Measurements from ENCODE around the gene NFKBIE. TPM values are rescaled to one million over a fixed set of nuclear protein-coding genes. Genes with fewer than 3 reads are reported as not detected.

NFKBIE gene
- total RNA-seq, 1 experiment from 2014 or later: 7.4 TPM

DNA sequence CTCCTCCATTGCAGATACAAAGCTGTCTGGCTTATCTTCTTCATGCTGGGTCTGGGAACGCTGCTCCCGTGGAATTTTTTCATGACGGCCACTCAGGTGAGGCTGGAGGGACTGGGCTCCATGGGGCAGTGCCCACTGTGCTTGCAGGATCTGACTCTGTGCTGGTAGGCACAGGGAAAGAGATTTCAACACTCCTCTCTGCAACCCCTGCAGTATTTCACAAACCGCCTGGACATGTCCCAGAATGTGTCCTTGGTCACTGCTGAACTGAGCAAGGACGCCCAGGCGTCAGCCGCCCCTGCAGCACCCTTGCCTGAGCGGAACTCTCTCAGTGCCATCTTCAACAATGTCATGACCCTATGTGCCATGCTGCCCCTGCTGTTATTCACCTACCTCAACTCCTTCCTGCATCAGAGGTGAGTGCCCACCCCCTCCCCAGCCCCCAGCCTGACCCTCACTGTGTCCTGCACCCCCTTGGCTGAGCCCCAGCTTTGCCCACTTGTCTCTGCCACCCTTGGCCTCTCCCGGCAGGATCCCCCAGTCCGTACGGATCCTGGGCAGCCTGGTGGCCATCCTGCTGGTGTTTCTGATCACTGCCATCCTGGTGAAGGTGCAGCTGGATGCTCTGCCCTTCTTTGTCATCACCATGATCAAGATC is 35.8 kb downstream of the NFKBIE start:
- no peak for DNase-seq
- ATAC-seq: no peak
- Histone ChIP-seq H3K79me2 (ENCODE audit: low read length) (peaks cover 25% of the 10 kb centered on the region), H3K4me3 (ENCODE audit: low read length) (no peak overlapping the region), H3K9me2 (replicated peaks; ENCODE audit: low read length) (no peaks in the 10 kb centered on the region), H2AFZ (ENCODE audit: low read length) (no peak overlapping the region), H3K4me2 (ENCODE audit: low read length) (no peak overlapping the region), H3K9me3 (ENCODE audit: low read length) (no peaks in the 10 kb centered on the region), H3K27me3 (ENCODE audit: low read length) (no peaks in the 10 kb centered on the region), H3K9ac (ENCODE audit: low read length) (no peak overlapping the region), H3K36me3 (ENCODE audit: low read depth, low read length) (peaks cover 14% of the 10 kb centered on the region), H4K20me1 (ENCODE audit: low read length) (peaks cover 2% of the 10 kb centered on the region; the same call in 1 of the 2 replicates), H3F3A (ENCODE audit: low read length, unreplicated experiment) (no peaks in the 10 kb centered on the region), H3K4me1 (ENCODE audit: insufficient read depth, low read length) (peaks cover 17% of the 10 kb centered on the region), H3K27ac (ENCODE audit: low read length) (no peak overlapping the region)
- ChIA-PET POLR2A (ENCODE audit: unreplicated experiment) (no interaction called here), CTCF (no interaction called here)
- TF ChIP-seq, protein P1, sequence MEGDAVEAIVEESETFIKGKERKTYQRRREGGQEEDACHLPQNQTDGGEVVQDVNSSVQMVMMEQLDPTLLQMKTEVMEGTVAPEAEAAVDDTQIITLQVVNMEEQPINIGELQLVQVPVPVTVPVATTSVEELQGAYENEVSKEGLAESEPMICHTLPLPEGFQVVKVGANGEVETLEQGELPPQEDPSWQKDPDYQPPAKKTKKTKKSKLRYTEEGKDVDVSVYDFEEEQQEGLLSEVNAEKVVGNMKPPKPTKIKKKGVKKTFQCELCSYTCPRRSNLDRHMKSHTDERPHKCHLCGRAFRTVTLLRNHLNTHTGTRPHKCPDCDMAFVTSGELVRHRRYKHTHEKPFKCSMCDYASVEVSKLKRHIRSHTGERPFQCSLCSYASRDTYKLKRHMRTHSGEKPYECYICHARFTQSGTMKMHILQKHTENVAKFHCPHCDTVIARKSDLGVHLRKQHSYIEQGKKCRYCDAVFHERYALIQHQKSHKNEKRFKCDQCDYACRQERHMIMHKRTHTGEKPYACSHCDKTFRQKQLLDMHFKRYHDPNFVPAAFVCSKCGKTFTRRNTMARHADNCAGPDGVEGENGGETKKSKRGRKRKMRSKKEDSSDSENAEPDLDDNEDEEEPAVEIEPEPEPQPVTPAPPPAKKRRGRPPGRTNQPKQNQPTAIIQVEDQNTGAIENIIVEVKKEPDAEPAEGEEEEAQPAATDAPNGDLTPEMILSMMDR (conservative IDR thresholded peaks at IDR 0.05; ENCODE audit: low read depth, low read length): no peak
- no peak for TF ChIP-seq EZH2phosphoT487 (IDR thresholded peaks at IDR 0.05; ENCODE audit: borderline replicate concordance, low read length)
- no peak for TF ChIP-seq EZH2 (IDR thresholded peaks at IDR 0.05; ENCODE audit: low read length, unreplicated experiment)
- intact Hi-C loops (cut with micrococcal nuclease): no loop called here
- BruUV-seq (replicated peaks): no TSS peak

DNA sequence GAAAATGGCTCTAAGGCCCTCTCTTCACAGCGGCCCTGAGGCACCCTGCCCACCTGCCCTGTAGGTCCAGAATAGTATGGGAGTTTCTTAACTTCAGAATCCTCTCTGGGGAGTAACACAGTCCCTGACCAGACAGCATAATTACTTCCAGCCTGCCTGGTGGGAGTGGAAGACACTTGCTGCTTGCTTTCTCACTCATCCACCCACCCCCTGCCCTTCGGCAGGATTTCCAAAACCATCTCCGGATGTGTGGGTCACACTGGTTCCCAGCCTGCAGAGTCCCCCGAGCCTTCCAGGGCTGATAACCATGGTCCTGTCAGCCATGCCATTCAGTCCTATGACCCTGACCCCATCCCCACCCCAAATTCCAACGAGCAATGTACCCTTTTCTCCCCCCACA is 36.5 kb downstream of the NFKBIE start:
- no peak overlapping the region for H2AFZ ChIP-seq (ENCODE audit: low read length)
- H3K27me3 ChIP-seq (ENCODE audit: low read length): no peaks in the 10 kb centered on the region
- H3K9ac ChIP-seq (ENCODE audit: low read length): no peak overlapping the region
- H3K36me3 ChIP-seq (ENCODE audit: low read depth, low read length): peaks cover 14% of the 10 kb centered on the region
- H3K4me2 ChIP-seq (ENCODE audit: low read length): no peak overlapping the region
- H3K9me3 ChIP-seq (ENCODE audit: low read length): no peaks in the 10 kb centered on the region
- H3K27ac ChIP-seq (ENCODE audit: low read length): no peak overlapping the region
- TF ChIP-seq, protein P1 (conservative IDR thresholded peaks at IDR 0.05; ENCODE audit: low read depth, low read length): no peak
- no peak for TF ChIP-seq EZH2phosphoT487 (IDR thresholded peaks at IDR 0.05; ENCODE audit: borderline replicate concordance, low read length)
- no peak for TF ChIP-seq EZH2 (IDR thresholded peaks at IDR 0.05; ENCODE audit: low read length, unreplicated experiment)
- peaks cover 32% of the 10 kb centered on the region for H3K79me2 ChIP-seq (ENCODE audit: low read length)
- H3K4me1 ChIP-seq (ENCODE audit: insufficient read depth, low read length): peaks cover 15% of the 10 kb centered on the region
- ATAC-seq (no peak), DNase-seq (no peak)
- ChIA-PET CTCF (no interaction called here), POLR2A (ENCODE audit: unreplicated experiment) (no interaction called here)
- H4K20me1 ChIP-seq (ENCODE audit: low read length): peaks cover 5% of the 10 kb centered on the region; the same call in 1 of the 2 replicates
- no TSS peak for BruUV-seq (replicated peaks)
- no peaks in the 10 kb centered on the region for H3F3A ChIP-seq (ENCODE audit: low read length, unreplicated experiment)
- no peaks in the 10 kb centered on the region for H3K9me2 ChIP-seq (replicated peaks; ENCODE audit: low read length)
- intact Hi-C loops (cut with micrococcal nuclease): no loop called here
- H3K4me3 ChIP-seq (ENCODE audit: low read length): no peak overlapping the region

DNA sequence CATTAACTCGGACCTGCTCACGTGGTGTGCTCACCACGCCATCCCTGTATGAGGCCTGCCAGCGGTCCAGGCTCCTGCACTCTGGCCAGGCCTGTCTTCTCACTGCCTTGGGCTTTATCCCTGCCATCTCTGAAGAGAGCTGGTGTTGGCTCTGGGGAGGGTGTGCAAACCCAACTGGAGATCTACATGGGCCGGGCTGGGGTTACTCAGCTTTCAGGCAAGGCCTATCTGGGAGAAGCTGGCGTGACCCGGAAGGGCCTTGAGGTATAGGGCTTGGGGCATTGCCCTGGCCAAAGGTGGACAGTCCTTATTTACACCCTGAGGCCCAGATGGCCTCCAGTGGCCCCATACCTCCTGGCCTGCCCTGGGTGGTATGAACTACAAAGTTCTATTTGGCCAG is 36.9 kb downstream of the NFKBIE start:
- Histone ChIP-seq H2AFZ (ENCODE audit: low read length) (no peak overlapping the region), H3K4me2 (ENCODE audit: low read length) (no peak overlapping the region), H4K20me1 (ENCODE audit: low read length) (peaks cover 5% of the 10 kb centered on the region; the same call in 1 of the 2 replicates), H3K9me3 (ENCODE audit: low read length) (no peaks in the 10 kb centered on the region), H3F3A (ENCODE audit: low read length, unreplicated experiment) (no peaks in the 10 kb centered on the region), H3K36me3 (ENCODE audit: low read depth, low read length) (peaks cover 14% of the 10 kb centered on the region), H3K9me2 (replicated peaks; ENCODE audit: low read length) (no peaks in the 10 kb centered on the region), H3K4me1 (ENCODE audit: insufficient read depth, low read length) (peaks cover 11% of the 10 kb centered on the region), H3K4me3 (ENCODE audit: low read length) (no peak overlapping the region), H3K79me2 (ENCODE audit: low read length) (peaks cover 32% of the 10 kb centered on the region), H3K27me3 (ENCODE audit: low read length) (no peaks in the 10 kb centered on the region), H3K27ac (ENCODE audit: low read length) (no peak overlapping the region), H3K9ac (ENCODE audit: low read length) (no peak overlapping the region)
- TF ChIP-seq EZH2 (IDR thresholded peaks at IDR 0.05; ENCODE audit: low read length, unreplicated experiment): no peak
- no peak for TF ChIP-seq EZH2phosphoT487 (IDR thresholded peaks at IDR 0.05; ENCODE audit: borderline replicate concordance, low read length)
- TF ChIP-seq, protein P1 (conservative IDR thresholded peaks at IDR 0.05; ENCODE audit: low read depth, low read length): no peak
- ATAC-seq (no peak), DNase-seq (no peak)
- ChIA-PET CTCF (no interaction called here), POLR2A (ENCODE audit: unreplicated experiment) (no interaction called here)
- intact Hi-C loops (cut with micrococcal nuclease): no loop called here
- BruUV-seq (replicated peaks): no TSS peak
